Body of pancreas (tissue), 4 donors: ENCODE data around the gene PRDM8.

Experiments used
- POLR2A ChIP-seq, 3 donors: fragments of 450-650 bp; IDR thresholded peaks; one replicate each; pipeline ENCODE4 v1.6.1; 2016; ENCODE audit warnings: antibody characterized with exemption in 3 of 3, mild to moderate bottlenecking in 2 of 3
- TF ChIP-seq, protein P1 (sequence below), 7 experiments: fragments of 450-650 bp in 4 of 7; fragments of 200-600 bp in 3 of 7; sonication (generic) in 3 of 7; IDR thresholded peaks; one replicate each; pipeline ENCODE4 v1.5.1; 2016 to 2019; ENCODE audit warnings: antibody characterized with exemption in 7 of 7

- TF ChIP-seq, protein P1, sequence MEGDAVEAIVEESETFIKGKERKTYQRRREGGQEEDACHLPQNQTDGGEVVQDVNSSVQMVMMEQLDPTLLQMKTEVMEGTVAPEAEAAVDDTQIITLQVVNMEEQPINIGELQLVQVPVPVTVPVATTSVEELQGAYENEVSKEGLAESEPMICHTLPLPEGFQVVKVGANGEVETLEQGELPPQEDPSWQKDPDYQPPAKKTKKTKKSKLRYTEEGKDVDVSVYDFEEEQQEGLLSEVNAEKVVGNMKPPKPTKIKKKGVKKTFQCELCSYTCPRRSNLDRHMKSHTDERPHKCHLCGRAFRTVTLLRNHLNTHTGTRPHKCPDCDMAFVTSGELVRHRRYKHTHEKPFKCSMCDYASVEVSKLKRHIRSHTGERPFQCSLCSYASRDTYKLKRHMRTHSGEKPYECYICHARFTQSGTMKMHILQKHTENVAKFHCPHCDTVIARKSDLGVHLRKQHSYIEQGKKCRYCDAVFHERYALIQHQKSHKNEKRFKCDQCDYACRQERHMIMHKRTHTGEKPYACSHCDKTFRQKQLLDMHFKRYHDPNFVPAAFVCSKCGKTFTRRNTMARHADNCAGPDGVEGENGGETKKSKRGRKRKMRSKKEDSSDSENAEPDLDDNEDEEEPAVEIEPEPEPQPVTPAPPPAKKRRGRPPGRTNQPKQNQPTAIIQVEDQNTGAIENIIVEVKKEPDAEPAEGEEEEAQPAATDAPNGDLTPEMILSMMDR (IDR thresholded peaks at IDR 0.05), result no peak
- no peak for TF ChIP-seq POLR2A (IDR thresholded peaks at IDR 0.05)
Measured at GRCh38 chr4:80196922-80197573, at the start of gene PRDM8.
